DMS 273 treated with DMSO at 0.1 percent for 48 hours (cell line): ENCODE results near the gene P2RX1.
A peak's percentile ranks its signal among the peaks of the same experiment; 100 is the strongest.

Experiments
- DNase-seq: peaks from one replicate; lab custom pipeline; 2025; lab: John Stamatoyannopoulos, UW

The P2RX1 gene

GRCh38 chr17:3905017-3905520 lies 11.2 kb downstream of the P2RX1 start:
- DNase-seq, result peak; percentile 61

DNA sequence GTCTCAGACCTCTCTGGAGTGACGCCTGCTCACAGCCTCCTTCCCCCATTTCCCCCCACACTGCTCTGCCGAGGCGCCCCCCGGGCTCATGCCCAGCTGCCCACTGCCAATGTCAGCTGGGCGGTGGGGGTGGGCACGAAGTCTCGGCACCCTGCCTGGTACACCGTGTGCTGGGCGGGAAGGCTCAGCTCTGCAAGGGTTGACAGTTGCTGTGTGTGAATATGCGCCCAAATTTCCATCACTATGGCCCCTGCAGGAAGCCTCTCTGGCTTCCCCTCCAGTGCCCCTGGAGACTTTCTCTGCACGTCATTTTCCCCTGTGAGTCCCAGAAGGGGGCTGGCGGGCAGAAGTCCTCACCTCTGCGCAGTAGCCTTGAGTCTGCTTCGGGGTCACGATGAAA lies 11.8 kb downstream of the P2RX1 start:
- no peak for DNase-seq

DNA sequence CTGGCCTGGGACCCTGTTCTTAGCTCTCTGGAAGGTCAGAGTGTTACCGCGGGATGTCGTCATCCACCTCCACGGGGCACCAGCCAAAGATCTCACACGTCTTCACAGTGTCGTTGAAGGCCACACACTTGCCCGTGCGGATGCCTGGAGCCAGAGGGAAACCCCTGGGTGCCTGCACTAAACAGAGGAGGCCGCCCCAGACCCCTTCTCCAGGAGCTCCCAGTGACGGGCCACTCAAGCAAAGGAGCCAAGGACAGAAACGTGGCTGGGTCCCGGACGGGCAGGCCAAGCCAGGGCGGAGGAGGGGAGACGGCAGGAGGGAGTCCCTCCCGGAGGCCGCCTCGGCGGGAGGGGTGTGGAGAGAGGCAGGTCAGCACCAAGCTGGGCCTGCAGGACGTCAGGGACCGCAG lies 12.4 kb downstream of the P2RX1 start:
- no peak for DNase-seq

DNA sequence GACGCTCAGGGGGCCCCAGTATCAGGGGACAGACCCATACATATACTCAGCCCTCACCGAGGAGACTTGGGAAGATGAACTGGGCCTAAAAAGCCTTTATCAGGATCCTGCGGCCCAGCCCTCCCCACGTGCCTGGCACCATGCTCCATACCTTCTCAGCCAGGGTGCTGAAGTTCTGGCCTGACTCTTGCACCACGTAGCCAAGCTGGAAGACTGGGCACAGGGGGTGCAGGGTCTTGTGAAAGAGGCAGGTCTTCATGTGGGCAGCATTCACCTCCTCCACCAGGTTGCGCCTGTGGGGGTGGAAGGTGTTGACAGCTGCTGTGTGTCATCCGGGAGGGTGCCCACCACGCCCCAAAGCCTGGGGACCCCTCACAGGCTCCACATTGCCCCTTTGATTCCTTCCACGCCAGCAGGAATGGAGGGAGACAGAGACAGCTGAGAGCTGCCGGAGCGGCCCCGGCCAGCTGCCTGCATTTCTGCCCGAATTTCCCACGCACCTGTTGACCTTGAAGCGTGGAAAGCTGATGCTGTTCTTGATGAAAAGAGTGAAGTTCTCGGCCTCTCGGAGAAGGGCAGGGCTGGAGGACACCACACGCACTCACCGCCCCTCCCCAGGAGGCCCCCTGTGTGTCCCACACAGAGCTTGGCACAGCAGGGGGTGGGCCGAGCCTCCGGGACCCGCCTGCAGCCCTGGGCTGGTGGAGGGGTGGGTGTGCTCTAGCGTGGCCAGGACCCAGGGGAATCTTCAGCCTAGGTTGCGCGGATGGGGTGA lies 13.0 kb downstream of the P2RX1 start:
- no peak for DNase-seq

GRCh38 chr17:3900646-3901045 lies 15.6 kb downstream of the P2RX1 start:
- no peak for DNase-seq

GRCh38 chr17:3897731-3898130 lies 18.5 kb downstream of the P2RX1 start:
- no peak for DNase-seq

DNA sequence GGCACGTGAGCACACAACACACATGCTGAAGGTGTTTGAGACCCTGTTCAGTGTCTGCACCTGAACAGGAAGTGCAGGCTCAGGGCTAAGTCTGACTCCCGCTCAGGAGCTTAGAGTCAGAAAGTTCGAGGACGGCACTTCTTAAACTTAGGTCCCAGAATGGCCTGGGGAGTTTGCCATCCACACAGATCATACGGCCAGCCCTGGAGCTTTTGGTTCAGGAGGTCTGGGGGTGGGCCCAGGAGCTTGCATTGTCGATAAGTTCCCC lies 19.4 kb downstream of the P2RX1 start:
- DNase-seq, result no peak

DNA sequence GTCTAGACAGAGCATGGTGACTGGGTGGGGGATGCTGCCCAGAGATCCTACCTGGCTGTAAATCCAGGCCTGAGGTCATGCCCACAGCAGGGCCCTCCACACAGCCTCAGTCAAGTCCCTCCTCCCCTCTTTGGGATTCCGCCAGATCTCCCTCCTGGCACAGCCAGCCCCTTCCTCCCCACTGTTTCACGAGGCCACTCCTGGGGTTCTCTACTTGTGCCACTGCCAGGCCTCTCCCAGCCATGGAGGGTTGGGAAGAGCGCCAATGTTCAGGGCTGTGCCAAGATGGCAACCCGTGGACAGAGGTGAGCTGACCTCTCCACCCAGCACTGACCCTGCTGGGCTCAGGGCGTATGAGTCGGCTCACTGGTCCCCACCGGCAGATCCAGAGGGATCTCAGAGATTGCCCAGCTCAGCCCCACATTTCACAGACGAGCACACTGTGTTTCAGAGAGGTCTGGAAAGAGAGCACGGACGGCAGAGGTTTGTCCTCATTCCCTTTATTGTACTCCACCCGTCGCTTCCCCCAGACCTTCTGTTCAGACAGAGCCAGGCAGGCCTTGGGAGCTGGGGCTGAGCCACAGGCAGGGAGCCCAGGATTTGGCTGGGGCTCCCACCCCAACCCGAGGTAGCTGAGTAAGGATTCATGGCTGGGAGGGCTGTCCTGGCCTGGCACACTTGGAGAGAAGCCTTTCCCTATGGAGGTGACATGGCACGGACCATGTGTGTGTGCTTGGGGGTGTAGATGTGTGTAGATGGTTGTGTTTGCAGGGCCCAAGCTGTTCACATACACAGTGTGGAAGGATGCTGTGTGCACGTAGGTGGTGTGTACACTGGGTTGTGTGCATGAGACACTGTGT lies 19.9 kb downstream of the P2RX1 start:
- DNase-seq, result peak; percentile 29

- DNase-seq, result no peak
Observed at GRCh38 chr17:3895354-3895753, 20.9 kb downstream of the P2RX1 start.

DNA sequence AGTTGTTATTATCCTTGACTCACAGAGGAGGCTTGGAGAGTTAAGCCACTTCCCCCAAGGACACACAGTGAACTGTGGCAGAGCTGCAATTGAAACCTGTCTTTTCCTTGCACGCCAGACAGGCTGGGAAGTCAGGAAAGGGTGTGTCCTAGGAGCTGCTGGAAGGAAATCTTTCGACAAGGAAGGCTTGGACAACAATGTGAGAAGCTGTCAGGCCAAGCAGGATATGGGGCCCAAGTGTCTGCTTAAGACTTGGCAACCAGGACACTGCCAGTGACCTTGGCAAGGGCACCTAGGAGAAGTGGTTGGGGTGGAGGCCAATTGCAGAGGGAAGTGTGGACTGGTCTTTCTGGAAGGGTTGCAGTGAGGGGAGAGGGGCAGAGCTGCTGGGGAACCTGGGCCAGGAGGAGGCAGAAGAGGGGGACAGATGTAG lies 21.3 kb downstream of the P2RX1 start:
- DNase-seq, result no peak

DNA sequence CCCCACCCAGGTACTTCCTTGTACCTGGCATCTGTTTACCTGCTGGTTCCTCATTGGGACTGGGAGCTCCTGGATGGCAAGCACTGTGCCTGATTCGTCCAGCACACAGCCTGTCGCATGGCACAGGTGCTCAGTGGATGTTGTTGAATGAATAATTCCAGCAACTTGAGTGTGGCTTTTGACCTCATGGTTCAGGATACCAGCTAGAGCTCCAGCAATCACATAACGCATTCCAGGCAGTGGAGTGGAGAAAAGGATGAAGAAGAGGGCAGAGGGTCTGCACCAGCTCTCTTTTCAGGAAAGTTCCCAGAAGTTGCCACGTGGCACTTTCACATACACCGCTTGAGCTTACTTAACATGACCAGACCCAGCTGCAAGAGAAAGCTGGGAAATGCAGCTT lies 22.1 kb downstream of the P2RX1 start:
- no peak for DNase-seq

DNA sequence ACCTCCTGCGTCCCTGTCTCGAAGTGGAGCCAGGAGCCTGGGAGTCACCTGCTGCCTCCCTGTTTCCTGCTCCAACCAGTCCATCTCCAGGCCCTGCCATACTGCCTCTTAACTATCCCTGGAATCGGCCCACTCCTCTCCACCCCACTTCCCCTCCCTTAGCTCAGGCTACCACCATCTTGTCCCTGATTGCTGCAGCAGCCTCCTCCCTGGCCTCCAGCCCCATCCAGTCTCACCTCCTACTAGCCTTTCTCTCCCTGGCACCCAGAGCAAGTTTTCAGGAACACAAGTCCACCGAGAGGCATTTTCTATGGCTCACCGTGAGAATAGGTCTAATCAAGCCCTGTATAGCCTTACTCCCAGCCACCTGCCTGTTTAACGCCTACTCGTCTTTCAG lies 22.5 kb downstream of the P2RX1 start:
- DNase-seq, result no peak

DNA sequence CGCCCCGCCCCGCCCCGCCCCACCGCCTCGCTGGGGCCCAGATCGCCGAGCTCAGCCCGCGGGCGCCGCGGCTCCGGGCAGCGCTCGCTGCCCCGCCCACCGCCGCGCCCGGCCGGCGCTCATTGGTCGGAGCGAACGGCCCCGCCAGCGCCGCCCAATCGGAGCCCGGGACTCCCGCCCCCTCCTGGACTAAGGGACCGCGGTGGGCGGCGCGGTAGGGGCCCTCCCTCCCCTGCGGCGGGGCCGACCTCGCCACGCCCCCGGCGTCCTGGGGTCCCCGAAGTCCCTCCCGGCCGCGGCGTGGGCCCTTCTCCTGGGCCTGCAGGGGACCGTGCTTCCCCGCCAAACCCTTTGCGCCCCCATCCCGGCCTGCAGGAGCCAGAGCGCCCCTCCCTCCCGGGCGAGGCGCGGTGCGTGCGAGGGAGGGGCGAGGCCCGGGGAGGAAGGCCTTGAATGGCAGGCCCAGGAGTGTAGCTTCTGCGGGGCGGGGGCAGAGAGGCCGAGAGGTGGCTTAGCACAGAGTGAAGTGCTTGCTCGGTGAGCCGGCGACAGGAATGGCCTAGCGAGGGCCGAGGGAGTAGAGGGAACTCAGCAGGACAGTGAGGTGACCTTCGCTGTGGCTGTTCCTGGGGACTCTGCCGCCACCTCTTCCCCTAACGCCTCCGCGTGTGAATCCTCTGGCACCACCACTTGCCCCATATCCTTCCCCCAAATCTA lies 23.1 kb downstream of the P2RX1 start, which contains the start of gene CAMKK1:
CAMKK1 (minus strand) TSS at position 51 of the 717 bp plus-strand sequence. CDS start 7,366 bp downstream, outside the sequence.
- peak; percentile 66 for DNase-seq

DNA sequence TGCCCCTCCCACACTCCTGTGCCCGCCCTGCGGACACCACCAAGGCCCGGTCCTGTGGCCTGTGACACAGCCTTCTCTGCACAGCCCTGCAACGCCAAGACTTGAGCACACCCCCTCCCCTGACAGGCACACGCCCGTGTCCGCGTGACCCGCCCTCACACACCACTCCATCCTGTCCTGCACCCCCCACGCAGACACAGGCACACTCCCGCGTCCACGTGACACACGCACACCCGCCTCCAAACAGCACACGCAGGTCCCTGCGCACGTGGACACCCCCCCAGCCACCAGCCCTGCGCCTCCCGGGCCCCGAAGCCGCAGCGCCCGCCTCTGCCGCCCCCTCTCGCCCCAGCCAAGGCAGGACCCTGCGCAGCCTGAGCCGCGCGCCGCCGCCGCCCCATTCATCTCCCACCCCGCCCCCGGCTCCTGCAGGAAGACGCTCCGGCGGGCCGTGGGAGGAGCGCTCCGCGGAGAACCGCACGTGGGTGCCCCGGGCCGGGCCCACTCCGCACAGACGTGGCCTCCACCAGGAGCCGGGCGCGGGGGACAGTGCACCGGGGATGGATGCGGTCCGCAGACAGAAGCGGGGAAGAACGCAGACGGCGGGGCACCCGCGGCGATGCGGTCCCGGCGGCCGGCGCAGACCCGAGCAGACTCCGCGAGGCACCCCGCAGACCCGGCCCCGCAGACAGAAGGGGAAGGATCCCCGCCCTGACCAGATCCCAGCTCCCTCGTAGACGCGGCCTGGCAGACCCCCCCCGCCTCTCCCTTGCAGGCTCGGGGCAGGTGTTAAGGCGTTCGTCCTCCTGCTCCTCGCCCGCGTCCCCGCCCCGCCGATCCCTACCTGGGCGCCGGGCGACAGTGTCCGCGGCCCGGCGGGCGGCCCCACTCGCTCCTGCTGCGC lies 23.9 kb downstream of the P2RX1 start:
- DNase-seq, result no peak

- no peak for DNase-seq
Observed at GRCh38 chr17:3891626-3892094, 24.6 kb downstream of the P2RX1 start.

DNA sequence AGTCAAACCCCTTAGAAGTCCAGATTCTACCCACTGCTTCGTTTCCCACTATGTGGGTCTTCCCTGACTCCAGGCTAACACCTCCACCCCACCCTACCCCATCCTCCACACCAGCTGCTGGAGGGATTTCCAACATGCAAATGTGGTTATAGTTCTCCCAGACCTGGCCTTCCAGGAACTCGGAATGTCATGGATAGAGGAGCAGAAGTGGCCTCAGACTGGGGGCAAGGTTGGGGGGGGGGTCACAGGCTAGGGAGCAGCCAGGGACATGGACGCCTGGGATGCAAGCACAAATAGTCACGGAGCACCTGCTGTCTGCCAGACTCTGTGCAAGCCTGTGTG lies 25.4 kb downstream of the P2RX1 start:
- DNase-seq, result no peak

DNA sequence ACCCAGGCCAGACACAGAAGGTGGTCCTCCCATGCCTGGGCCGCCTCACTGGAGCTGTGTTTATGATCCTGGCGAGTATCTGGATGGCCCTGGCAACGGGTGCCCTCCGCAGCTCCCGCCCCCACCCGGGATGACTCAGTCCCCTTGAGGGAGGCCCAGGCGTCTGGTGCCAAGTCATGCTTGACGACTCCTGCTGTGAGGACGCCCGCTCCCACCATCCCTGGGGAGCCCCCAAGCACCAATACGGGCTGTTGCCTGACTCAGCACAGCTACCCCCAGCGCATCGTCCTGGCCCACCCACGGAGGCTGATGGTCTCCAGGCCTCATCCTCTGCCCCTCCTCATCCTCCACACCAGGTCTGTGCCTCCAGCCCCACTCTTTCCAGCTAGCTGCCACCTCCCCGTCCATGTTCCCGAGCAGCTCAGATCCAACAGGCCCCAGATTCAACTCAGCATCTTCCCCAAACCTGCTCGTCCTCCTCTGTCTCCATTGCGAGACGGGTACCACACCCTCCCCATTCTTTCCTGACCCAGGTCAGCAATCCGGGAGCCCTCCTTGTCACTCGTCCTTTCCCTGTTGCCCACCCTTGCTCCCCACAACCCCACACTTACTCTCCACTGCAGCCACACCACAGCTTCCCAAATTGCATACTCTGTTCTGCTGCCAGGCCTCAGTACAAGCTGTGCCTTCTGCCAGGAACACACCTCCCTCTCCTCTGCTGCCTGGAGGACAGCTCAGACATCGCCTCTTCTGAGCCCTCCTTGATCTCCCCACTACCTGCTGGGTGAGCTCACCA lies 26.0 kb downstream of the P2RX1 start:
- peak; percentile 54 for DNase-seq

DNA sequence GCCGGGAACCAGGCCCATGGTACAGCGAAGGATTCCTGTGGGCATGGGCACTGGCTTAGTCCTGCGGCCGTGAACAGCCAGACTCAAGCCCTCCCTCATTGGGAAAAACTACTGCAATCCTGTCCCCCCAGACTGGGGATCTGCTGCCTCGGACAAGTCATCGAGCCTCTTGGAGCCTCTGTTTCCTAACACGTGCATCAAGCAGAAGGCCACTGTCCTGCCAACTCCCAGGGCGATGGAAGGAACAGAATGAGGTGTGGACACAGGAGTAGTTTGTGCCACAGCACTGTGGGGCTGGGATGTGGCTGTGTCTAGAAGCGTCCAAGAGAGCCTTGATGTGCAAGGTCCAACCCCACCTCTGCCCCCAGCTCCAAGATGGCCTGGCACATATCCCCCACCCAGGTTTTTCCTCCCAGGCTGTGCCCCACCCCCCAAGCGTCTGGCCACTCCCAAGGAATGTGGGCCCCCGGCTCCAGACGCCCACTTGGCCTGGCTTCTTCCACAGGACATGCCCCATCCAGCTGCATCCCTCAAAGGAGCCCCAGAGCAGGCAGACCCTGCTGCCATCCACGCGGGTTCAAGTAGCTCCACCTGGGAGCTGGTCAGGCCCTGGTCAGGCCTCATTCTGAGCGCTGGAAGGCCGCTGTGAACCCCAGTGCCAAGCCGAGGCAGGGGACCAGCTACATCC lies 26.8 kb downstream of the P2RX1 start:
- no peak for DNase-seq

GRCh38 chr17:3888343-3889171 lies 27.7 kb downstream of the P2RX1 start:
- peak; percentile 86 for DNase-seq
